22Rv1 (cell line): ENCODE measurements around the gene TBX10.

ENCODE experiments used
- H3K27ac ChIP-seq: fragments of 450-650 bp; 2 replicates; pipeline ENCODE4 v1.5.1; 2017
- ZFX ChIP-seq: fragments of 450-650 bp; IDR thresholded peaks from 2 replicates; pipeline ENCODE4 v1.6.1; 2017; ENCODE audit warnings: antibody characterized with exemption, borderline replicate concordance
- TF ChIP-seq, protein P1 (sequence below): fragments of 450-650 bp; IDR thresholded peaks from 2 replicates; pipeline ENCODE4 v1.5.1; 2017; ENCODE audit warnings: mild to moderate bottlenecking

TBX10 gene

DNA sequence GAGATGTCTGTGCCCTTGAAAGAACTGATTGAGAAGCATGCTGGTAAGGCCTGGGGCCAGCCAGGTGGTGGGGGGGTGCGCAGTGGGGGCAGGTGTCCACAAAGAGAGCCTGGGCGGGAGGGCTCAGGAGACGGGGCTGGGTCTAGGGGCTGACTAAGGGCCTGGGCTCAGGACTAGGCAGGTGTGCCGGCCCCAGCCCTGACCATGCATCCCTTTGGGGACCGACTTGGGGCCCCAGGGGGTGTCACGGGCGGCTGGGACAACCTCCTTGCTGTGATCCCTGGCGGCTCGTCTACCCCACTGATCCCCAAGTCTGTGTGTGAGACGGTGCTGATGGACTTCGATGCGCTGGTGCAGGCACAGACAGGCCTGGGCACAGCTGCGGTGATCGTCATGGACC is 28.4 kb downstream of the TBX10 start:
- no peak overlapping the region for H3K27ac ChIP-seq
- TF ChIP-seq, protein P1, sequence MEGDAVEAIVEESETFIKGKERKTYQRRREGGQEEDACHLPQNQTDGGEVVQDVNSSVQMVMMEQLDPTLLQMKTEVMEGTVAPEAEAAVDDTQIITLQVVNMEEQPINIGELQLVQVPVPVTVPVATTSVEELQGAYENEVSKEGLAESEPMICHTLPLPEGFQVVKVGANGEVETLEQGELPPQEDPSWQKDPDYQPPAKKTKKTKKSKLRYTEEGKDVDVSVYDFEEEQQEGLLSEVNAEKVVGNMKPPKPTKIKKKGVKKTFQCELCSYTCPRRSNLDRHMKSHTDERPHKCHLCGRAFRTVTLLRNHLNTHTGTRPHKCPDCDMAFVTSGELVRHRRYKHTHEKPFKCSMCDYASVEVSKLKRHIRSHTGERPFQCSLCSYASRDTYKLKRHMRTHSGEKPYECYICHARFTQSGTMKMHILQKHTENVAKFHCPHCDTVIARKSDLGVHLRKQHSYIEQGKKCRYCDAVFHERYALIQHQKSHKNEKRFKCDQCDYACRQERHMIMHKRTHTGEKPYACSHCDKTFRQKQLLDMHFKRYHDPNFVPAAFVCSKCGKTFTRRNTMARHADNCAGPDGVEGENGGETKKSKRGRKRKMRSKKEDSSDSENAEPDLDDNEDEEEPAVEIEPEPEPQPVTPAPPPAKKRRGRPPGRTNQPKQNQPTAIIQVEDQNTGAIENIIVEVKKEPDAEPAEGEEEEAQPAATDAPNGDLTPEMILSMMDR, result no peak
- no peak for TF ChIP-seq ZFX

DNA sequence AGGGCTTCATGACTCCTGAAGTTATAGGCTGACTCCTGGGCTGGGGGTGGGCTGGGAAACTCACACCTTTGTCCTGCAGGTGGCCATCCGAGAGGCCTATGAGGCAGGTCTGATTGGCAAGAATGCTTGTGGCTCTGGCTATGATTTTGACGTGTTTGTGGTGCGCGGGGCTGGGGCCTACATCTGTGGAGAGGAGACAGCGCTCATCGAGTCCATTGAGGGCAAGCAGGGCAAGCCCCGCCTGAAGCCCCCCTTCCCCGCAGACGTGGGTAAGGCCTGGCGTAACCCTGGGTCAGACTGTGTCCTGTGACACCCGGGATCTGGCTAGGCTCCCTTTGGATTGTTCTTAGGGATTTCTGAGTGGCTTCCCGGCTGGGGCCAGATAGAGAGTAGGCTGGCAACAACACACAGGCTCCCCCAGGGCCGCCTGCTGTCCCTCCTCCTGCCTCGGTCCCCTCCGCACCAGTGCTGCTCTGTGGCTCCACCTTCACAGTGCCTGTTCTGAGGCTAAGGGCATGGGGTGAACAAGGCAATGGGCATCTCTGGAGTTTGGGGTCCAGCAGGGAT is 29.2 kb downstream of the TBX10 start:
- TF ChIP-seq ZFX, result no peak
- TF ChIP-seq, protein P1, result no peak
- no peak overlapping the region for H3K27ac ChIP-seq

DNA sequence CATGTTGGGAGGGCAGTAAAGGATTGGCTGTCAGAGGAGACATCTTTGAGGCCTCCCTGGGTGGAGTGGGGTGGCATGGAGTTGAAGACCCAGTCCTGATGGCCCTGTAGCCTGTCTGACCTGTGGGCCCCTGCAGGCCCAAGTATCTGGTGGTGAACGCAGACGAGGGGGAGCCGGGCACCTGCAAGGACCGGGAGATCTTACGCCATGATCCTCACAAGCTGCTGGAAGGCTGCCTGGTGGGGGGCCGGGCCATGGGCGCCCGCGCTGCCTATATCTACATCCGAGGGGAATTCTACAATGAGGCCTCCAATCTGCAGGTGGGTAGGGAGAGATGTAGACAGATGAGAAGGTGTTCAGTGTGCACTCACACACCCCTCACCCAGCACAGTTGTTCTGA is 30.2 kb downstream of the TBX10 start:
- no peak for TF ChIP-seq ZFX
- no peak overlapping the region for H3K27ac ChIP-seq

DNA sequence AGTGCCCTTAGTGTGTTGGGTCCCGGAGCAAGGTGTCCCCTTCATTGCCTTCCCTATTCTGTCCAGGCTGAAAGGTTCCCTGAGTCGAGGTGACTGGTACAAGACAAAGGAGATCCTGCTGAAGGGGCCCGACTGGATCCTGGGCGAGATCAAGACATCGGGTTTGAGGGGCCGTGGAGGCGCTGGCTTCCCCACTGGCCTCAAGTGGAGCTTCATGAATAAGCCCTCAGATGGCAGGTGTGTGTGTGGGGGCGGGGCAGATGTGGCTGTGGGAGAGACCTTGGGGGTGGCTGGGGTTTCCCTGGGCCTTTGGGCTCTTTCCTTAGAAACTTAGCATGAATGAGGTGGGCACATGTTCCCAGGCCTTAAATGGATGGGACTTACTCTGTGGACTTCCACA is 31.1 kb downstream of the TBX10 start:
- H3K27ac ChIP-seq, result no peak overlapping the region
- TF ChIP-seq, protein P1, result no peak
- TF ChIP-seq ZFX, result no peak

DNA sequence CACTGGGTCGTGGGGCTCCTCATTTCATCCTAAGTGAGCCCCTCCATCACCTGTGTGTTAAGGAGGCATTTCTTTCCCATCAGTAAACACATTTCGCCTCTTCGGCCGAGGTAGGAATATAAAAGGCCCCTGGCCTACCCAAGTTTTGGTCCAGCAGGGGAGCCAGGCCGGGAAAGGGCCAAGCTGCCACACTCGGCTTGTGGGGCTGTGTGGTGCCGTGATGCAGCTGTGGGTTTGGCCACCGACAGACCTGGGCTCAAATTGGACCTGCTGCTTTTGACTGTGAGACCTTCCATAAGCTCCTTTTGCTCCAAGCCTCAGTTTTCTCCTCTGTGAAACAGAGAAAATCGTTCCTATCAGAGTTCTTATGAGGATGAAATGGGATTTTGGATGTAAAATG is 32.1 kb downstream of the TBX10 start:
- TF ChIP-seq, protein P1, result no peak
- TF ChIP-seq ZFX, result no peak
- H3K27ac ChIP-seq, result peak overlapping the region; percentile 60

DNA sequence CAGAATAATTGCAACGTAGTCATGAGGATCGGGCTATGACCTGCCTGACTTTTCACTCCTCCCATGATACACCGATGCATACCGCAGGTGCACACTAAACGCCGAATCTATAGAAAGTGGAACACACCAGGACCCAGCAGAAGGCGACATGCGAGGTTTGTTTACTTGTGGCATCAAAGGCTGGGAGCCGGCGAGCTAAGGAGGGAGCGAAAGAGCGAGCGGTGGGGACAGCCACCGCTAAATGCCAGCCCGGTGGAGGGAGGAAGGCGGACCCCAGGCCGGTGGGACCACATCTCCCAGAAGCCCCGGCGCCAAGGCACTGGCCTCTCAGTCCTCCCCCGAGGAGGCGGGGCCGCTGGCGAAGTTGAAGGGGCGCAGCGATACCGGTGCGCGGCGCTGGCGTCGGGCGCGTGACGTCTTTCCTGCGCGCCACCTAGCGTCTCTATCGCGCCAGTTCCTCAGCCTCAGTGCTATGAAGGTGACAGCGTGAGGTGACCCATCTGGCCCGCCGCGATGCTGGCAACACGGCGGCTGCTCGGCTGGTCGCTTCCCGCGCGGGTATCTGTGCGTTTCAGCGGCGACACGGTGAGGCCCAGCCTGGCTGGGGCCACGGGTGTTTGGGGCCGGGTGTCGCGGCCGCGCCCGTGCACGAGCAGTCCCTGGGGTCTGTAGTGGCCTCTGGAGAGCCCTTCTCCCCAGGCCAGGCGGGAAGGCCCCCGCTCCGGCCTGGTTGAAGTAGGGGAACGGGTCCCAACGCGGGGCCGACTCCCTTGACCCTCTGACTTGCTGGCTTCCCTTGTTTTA is 32.9 kb downstream of the TBX10 start, which contains the start of gene NDUFV1:
Gene NDUFV1, plus strand, starts transcription at position 445 of the 804 bp plus-strand sequence. Its CDS starts 69 bp downstream, at position 514.
- peak within 1 kb of the TSS; percentile 60 for H3K27ac ChIP-seq
- TF ChIP-seq, protein P1, result peak; percentile 70
- TF ChIP-seq ZFX, result no peak

DNA sequence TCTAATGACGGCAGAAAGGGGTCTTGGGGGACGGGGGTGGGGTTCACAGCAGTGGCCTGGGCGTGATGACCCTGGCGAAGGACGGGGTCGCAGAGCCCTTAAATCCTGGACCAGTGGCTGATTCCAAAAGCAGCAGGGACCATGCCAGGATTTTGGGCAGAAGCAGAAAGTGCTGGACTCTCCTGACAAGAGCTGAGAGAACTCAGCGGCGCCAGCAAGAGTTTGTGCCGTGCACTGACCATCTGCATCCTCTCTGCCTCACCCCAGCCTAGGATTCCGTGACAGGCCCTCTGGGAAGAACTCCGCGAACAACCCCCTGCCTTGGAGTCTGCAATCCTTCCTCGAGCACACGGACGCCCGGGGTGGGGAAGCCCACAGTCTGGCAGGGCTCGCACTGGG is 33.5 kb downstream of the TBX10 start:
- peak overlapping the region; percentile 60 for H3K27ac ChIP-seq
- TF ChIP-seq, protein P1, result no peak
- no peak for TF ChIP-seq ZFX
